CD14-positive monocyte (primary cell): ENCODE data around the gene NRXN3. TPM values are rescaled to one million over a fixed set of nuclear protein-coding genes. Genes with fewer than 3 reads are reported as not detected.
"Not testable (repeated sequence)": the region's sequence is repeated elsewhere in the genome, so short reads cannot be mapped to it uniquely, and the experiment has no call there.

Experiments used
- DNase-seq, 3 donors: peaks; one replicate each; pipeline ENCODE4 v3.0.0-alpha.2; 2011 to 2022
- H2AFZ ChIP-seq: 2 replicates; pipeline ENCODE4 v1.6.0; 2012; ENCODE audit warnings: mild to moderate bottlenecking, low read depth, low read length, inconsistent platforms; ENCODE audit not compliant: insufficient read depth, poor library complexity, severe bottlenecking
- H3K27ac ChIP-seq, 2 donors: 1 replicate in 1 of 2; 2 replicates in 1 of 2; pipeline ENCODE4 v1.5.1; 2012 to 2013; ENCODE audit warnings: low read length in 2 of 2, control low read depth in 1 of 2, inconsistent platforms in 1 of 2, low read depth in 1 of 2, mild to moderate bottlenecking in 1 of 2
- H3K27me3 ChIP-seq, 2 donors: one replicate each; pipeline versions ENCODE4 v1.6.0 to v1.6.1; 2011 to 2013; ENCODE audit warnings: low read length in 2 of 2; ENCODE audit not compliant: control insufficient read depth in 2 of 2, insufficient read depth in 2 of 2
- H3K36me3 ChIP-seq, 2 donors: replicated peaks in 1 of 2; 1 replicate in 1 of 2; 2 replicates in 1 of 2; pipeline versions ENCODE4 v1.5.1 to v1.6.1; 2012 to 2013; ENCODE audit warnings: low read length in 2 of 2, control low read depth in 1 of 2, inconsistent platforms in 1 of 2, mild to moderate bottlenecking in 1 of 2; ENCODE audit not compliant: insufficient read depth in 2 of 2, control insufficient read depth in 1 of 2
- H3K4me1 ChIP-seq, 2 donors: 1 replicate in 1 of 2; 2 replicates in 1 of 2; pipeline versions ENCODE4 v1.5.1 to v1.6.1; 2012 to 2013; ENCODE audit warnings: low read length in 2 of 2, control low read depth in 1 of 2, inconsistent platforms in 1 of 2, mild to moderate bottlenecking in 1 of 2, moderate library complexity in 1 of 2; ENCODE audit not compliant: insufficient read depth in 2 of 2, control insufficient read depth in 1 of 2
- H3K4me2 ChIP-seq: replicated peaks from 2 replicates; pipeline ENCODE3; 2012; ENCODE audit warnings: low read length, moderate library complexity, mild to moderate bottlenecking; ENCODE audit not compliant: poor library complexity, severe bottlenecking; ENCODE audit errors: extremely low read depth
- H3K4me3 ChIP-seq, 3 experiments: fragments of 200-600 bp in 1 of 3; sonication (generic) in 1 of 3; replicated peaks in 1 of 3; 1 replicate in 2 of 3; 2 replicates in 1 of 3; pipeline ENCODE4 v1.5.1; 2011 to 2013; ENCODE audit warnings: low read length in 3 of 3, mild to moderate bottlenecking in 3 of 3, control low read depth in 2 of 3, low read depth in 2 of 3, inconsistent platforms in 1 of 3, moderate library complexity in 1 of 3
- H3K79me2 ChIP-seq: 2 replicates; pipeline ENCODE4 v1.6.0; 2012; ENCODE audit warnings: mild to moderate bottlenecking, control low read depth, inconsistent platforms, low read length, moderate library complexity; ENCODE audit not compliant: insufficient read depth
- H3K9ac ChIP-seq: 2 replicates; pipeline ENCODE4 v1.6.0; 2017; ENCODE audit warnings: low read length, mild to moderate bottlenecking; ENCODE audit not compliant: insufficient read depth, poor library complexity, severe bottlenecking
- H3K9me3 ChIP-seq, 2 donors: replicated peaks in 1 of 2; 1 replicate in 1 of 2; 2 replicates in 1 of 2; pipeline versions ENCODE4 v1.5.1 to v1.6.1; 2012 to 2013; ENCODE audit warnings: low read length in 2 of 2, control low read depth in 1 of 2; ENCODE audit not compliant: control insufficient read depth in 1 of 2, insufficient read depth in 1 of 2
- H4K20me1 ChIP-seq: 2 replicates; pipeline ENCODE4 v1.6.0; 2012; ENCODE audit warnings: mild to moderate bottlenecking, low read length, control low read depth, moderate library complexity; ENCODE audit not compliant: insufficient read depth
- H3K27ac Mint-ChIP-seq, 7 donors: one replicate each; pipeline ENCODE4 v1.8.0; 2020; ENCODE audit warnings: mild to moderate bottlenecking in 7 of 7, mixed read lengths in 7 of 7, moderate library complexity in 6 of 7, inconsistent platforms in 2 of 7
- H3K27me3 Mint-ChIP-seq, 3 donors: one replicate each; pipeline ENCODE4 v1.8.0; 2021 to 2022; ENCODE audit warnings: low read depth in 3 of 3, mild to moderate bottlenecking in 3 of 3, mixed read lengths in 3 of 3, moderate library complexity in 3 of 3, inconsistent platforms in 1 of 3
- H3K36me3 Mint-ChIP-seq, 2 donors: one replicate each; pipeline ENCODE4 v1.8.0; 2020; ENCODE audit warnings: mixed read lengths in 2 of 2, inconsistent platforms in 1 of 2, mild to moderate bottlenecking in 1 of 2
- H3K4me1 Mint-ChIP-seq: one replicate; pipeline ENCODE4 v1.8.0; 2020; ENCODE audit warnings: mild to moderate bottlenecking, mixed read lengths
- H3K4me3 Mint-ChIP-seq, 2 donors: one replicate each; pipeline ENCODE4 v1.8.0; 2020; ENCODE audit warnings: mild to moderate bottlenecking in 2 of 2, mixed read lengths in 2 of 2, moderate library complexity in 1 of 2
- H3K9me3 Mint-ChIP-seq, 7 donors: one replicate each; pipeline ENCODE4 v1.8.0; 2020 to 2022; ENCODE audit warnings: mixed read lengths in 7 of 7, mild to moderate bottlenecking in 6 of 7, moderate library complexity in 6 of 7, inconsistent platforms in 2 of 7
- CTCF ChIP-seq: fragments of 200-600 bp; IDR thresholded peaks from one replicate; pipeline ENCODE4 v1.8.0; 2022; ENCODE audit warnings: antibody characterized with exemption, mild to moderate bottlenecking
- WGBS: methylation state at CpG from one replicate; pipeline ENCODE4 v1.1.5; 2013; ENCODE audit warnings: missing lambda C conversion rate; ENCODE audit not compliant: insufficient coverage; 5-methylcytosine and 5-hydroxymethylcytosine counted together
- intact Hi-C, 2 donors: fragments of 100-400 bp; cut with micrococcal nuclease; formaldehyde crosslinking; loops; one replicate each; pipeline versions ENCODE4 v1.15.0 to v1.15.1; 2023
- polyA plus RNA-seq, 3 donors: library from polyadenylated mRNA; depleted of rRNA in 1 of 3; unstranded in 2 of 3; stranded (reverse) in 1 of 3; fragments of 300-500 nt in 2 of 3; fragments of >200 nt in 1 of 3; fragmentation: Illumina TruSeq in 2 of 3; gene quantifications; 1 replicate in 2 of 3; 2 replicates in 1 of 3; pipeline ENCODE4 v1.2.3, GENCODE V29; 2012 to 2021

The NRXN3 gene
- polyA plus RNA-seq, 3 donors = not detected

- H3K9ac ChIP-seq = no peak overlapping the region
Observed at GRCh38 chr14:78432046-78432445, 261.9 kb downstream of the NRXN3 start.

GRCh38 chr14:78437448-78437847 is 267.3 kb downstream of the NRXN3 start:
- H3K27ac Mint-ChIP-seq, H3K4me1 Mint-ChIP-seq, H2AFZ ChIP-seq, H3K4me2 ChIP-seq, H3K27me3 ChIP-seq, H3K36me3 ChIP-seq, H3K4me1 ChIP-seq, H3K9me3 Mint-ChIP-seq, H4K20me1 ChIP-seq, H3K79me2 ChIP-seq, DNase-seq, H3K4me3 Mint-ChIP-seq, H3K9me3 ChIP-seq, H3K27ac ChIP-seq, H3K36me3 Mint-ChIP-seq, H3K9ac ChIP-seq, intact Hi-C loops, H3K4me3 ChIP-seq, H3K27me3 Mint-ChIP-seq: not testable (repeated sequence)
- WGBS = 100% methylated on average over 1 of the region's 3 CpGs

More at GRCh38 chr14:78432046-78432445, 261.9 kb downstream of the NRXN3 start:
- TF ChIP-seq CTCF = no peak
- 80% methylated on average over 1 of the region's 1 CpG for WGBS
- no peak overlapping the region for H3K4me3 ChIP-seq
- no peak overlapping the region for H2AFZ ChIP-seq
- H3K4me3 Mint-ChIP-seq = no peak overlapping the region
- no peaks in the 10 kb centered on the region for H3K9me3 ChIP-seq
- peaks cover 0 to 2% (median 2%) of the 10 kb centered on the region in 3 donors for H3K27me3 Mint-ChIP-seq
- H3K9me3 Mint-ChIP-seq = peaks cover 0 to 2% (median 0%) of the 10 kb centered on the region in 7 donors
- DNase-seq = no peak
- H3K4me1 ChIP-seq = no peaks in the 10 kb centered on the region
- H3K79me2 ChIP-seq = no peaks in the 10 kb centered on the region
- H4K20me1 ChIP-seq = no peaks in the 10 kb centered on the region
- no peaks in the 10 kb centered on the region for H3K36me3 Mint-ChIP-seq
- H3K27ac Mint-ChIP-seq = no peak overlapping the region
- no peaks in the 10 kb centered on the region for H3K36me3 ChIP-seq
- no peaks in the 10 kb centered on the region for H3K4me1 Mint-ChIP-seq
- H3K27ac ChIP-seq = no peak overlapping the region
- no peak overlapping the region for H3K4me2 ChIP-seq
- intact Hi-C loops = no loop called here
- H3K27me3 ChIP-seq = no peaks in the 10 kb centered on the region
